K562 (cell line): ENCODE results near the gene TEKT2. TPM values are rescaled to one million over a fixed set of nuclear protein-coding genes. Genes with fewer than 3 reads are reported as not detected.

Source experiments
- ATAC-seq: fragments of 200-7000 bp; cut with Tn5 transposase; 3 replicates; pipeline ENCODE4 v1.9.1; 2020; ENCODE audit warnings: moderate library complexity
- BruUV-seq: library from RNA; stranded (reverse); fragments of 400-500 nt; replicated peaks from 2 replicates; lab custom pipeline; 2021; lab: Mats Ljungman, UMichigan
- CTCF ChIA-PET: fragments of 300-600 bp; formaldehyde crosslinking; extraction: SDS; loops from one replicate; lab custom pipeline; 2021; ENCODE audit warnings: low intra/inter-chr PET ratio; lab: Yijun Ruan, JAX
- POLR2A ChIA-PET: fragments of 300-600, 350-650 bp; sonication (Branson Sonifier 250); formaldehyde crosslinking; extraction: SDS; loops from one replicate; lab custom pipeline; 2021; ENCODE audit warnings: antibody characterized with exemption, inconsistent platforms; lab: Yijun Ruan, JAX
- DNase-seq, 4 experiments: peaks; one replicate each; pipeline versions ENCODE4 v3.0.0 to v3.0.0-alpha.2; 2011 to 2018; ENCODE audit warnings: low spot score in 3 of 4, mixed read lengths in 3 of 4; ENCODE audit errors: extremely low read depth in 1 of 4
- FAIRE-seq: peaks from 2 replicates; lab custom pipeline; 2011; peaks lifted over from hg19 to GRCh38; lab: Jason Lieb, UNC
- H2AFZ ChIP-seq: 2 replicates; pipeline ENCODE4 v1.6.0; 2011; ENCODE audit warnings: low read depth, low read length, control low read depth, inconsistent platforms
- H3K27ac ChIP-seq: fragments of 200-600 bp; 3 replicates; pipeline ENCODE4 v1.8.0; 2011; ENCODE audit warnings: low read depth, mild to moderate bottlenecking, control low read depth, inconsistent platforms, low read length, moderate library complexity, mixed read lengths; ENCODE audit errors: extremely low read depth
- H3K27me3 ChIP-seq, 2 experiments: fragments of 300-600 bp in 1 of 2; 2 replicates in 1 of 2; 3 replicates in 1 of 2; pipeline versions ENCODE4 v1.6.0 to v1.8.0; 2011; ENCODE audit warnings: inconsistent platforms in 2 of 2, low read length in 2 of 2, mild to moderate bottlenecking in 1 of 2, mixed read lengths in 1 of 2, moderate library complexity in 1 of 2; ENCODE audit not compliant: control insufficient read depth in 2 of 2, insufficient read depth in 2 of 2
- H3K36me3 ChIP-seq: fragments of 300-600 bp; 3 replicates; pipeline ENCODE4 v1.8.0; 2011; ENCODE audit warnings: mild to moderate bottlenecking, low read length, inconsistent platforms; ENCODE audit not compliant: control insufficient read depth, insufficient read depth
- H3K4me1 ChIP-seq, 2 experiments: fragments of 200-600 bp in 1 of 2; replicated peaks in 1 of 2; 2 replicates in 1 of 2; 3 replicates in 1 of 2; pipeline versions ENCODE4 v1.5.1 to v1.8.0; 2011; ENCODE audit warnings: inconsistent platforms in 2 of 2, low read length in 2 of 2, mild to moderate bottlenecking in 1 of 2, mixed read lengths in 1 of 2, moderate library complexity in 1 of 2; ENCODE audit not compliant: control insufficient read depth in 2 of 2, insufficient read depth in 2 of 2
- H3K4me2 ChIP-seq: 2 replicates; pipeline ENCODE4 v1.6.1; 2011; ENCODE audit warnings: low read length, control low read depth, inconsistent platforms, mixed read lengths; ENCODE audit not compliant: insufficient read depth
- H3K4me3 ChIP-seq: fragments of 200-600 bp; sonication (generic), shearing (Covaris generic); 2 replicates; pipeline ENCODE4 v1.5.1; 2016; ENCODE audit warnings: control low read depth, inconsistent platforms
- H3K79me2 ChIP-seq: fragments of 200-600 bp; 3 replicates; pipeline ENCODE4 v1.8.0; 2011; ENCODE audit warnings: low read length, inconsistent platforms; ENCODE audit not compliant: control insufficient read depth, insufficient read depth
- H3K9ac ChIP-seq, 2 experiments: 2 replicates each; pipeline versions ENCODE4 v1.6.0 to v1.6.1; 2011; ENCODE audit warnings: low read depth in 2 of 2, low read length in 2 of 2, control low read depth in 1 of 2, inconsistent platforms in 1 of 2, mild to moderate bottlenecking in 1 of 2, mixed read lengths in 1 of 2; ENCODE audit not compliant: insufficient read depth in 1 of 2
- H3K9me1 ChIP-seq: one replicate; pipeline ENCODE4 v1.6.0; 2011; ENCODE audit warnings: inconsistent platforms, mild to moderate bottlenecking, low read length, moderate library complexity; ENCODE audit not compliant: control insufficient read depth, insufficient read depth
- H3K9me3 ChIP-seq: replicated peaks from 2 replicates; pipeline ENCODE4 v1.5.1; 2011; ENCODE audit warnings: low read depth, low read length, inconsistent platforms; ENCODE audit not compliant: control insufficient read depth, insufficient read depth
- H4K20me1 ChIP-seq: replicated peaks from 2 replicates; pipeline ENCODE4 v1.6.1; 2011; ENCODE audit warnings: low read length, inconsistent platforms, mixed read lengths; ENCODE audit not compliant: control insufficient read depth, insufficient read depth
- ESRRA ChIP-seq: fragments of 450-650 bp; IDR thresholded peaks from 2 replicates; pipeline ENCODE4 v1.6.1; 2014; ENCODE audit warnings: low read depth, mild to moderate bottlenecking, moderate library complexity, borderline replicate concordance
- JUN ChIP-seq, 2 experiments: sonication (generic) in 1 of 2; formaldehyde crosslinking in 1 of 2; IDR thresholded peaks; 2 replicates each; pipeline versions ENCODE4 v1.6.1 to v1.8.0; 2012 to 2022; ENCODE audit warnings: borderline replicate concordance in 2 of 2, mild to moderate bottlenecking in 2 of 2, improper control_type of control experiment in 1 of 2, low read depth in 1 of 2, low read length in 1 of 2, missing genetic modification reagents in 1 of 2
- KDM1A ChIP-seq, 2 experiments: fragments of 450-650 bp; IDR thresholded peaks; 2 replicates each; pipeline ENCODE4 v1.6.1; 2016; ENCODE audit warnings: mild to moderate bottlenecking in 2 of 2
- KHSRP ChIP-seq: fragments of 450-650 bp; IDR thresholded peaks from 2 replicates; pipeline ENCODE4 v1.6.1; 2017
- MECOM ChIP-seq: fragments of 250-450 bp; sonication (Bioruptor Pico); IDR thresholded peaks from 2 replicates; pipeline ENCODE4 v1.8.0; 2022; ENCODE audit warnings: inconsistent platforms
- NCOA4 ChIP-seq: fragments of 450-650 bp; IDR thresholded peaks from 2 replicates; pipeline ENCODE4 v1.6.1; 2018; ENCODE audit warnings: mild to moderate bottlenecking; ENCODE audit not compliant: partially characterized antibody
- SMC3 ChIP-seq: conservative IDR thresholded peaks from 2 replicates; pipeline ENCODE4 v1.6.1; 2011; ENCODE audit warnings: low read depth, low read length, improper control_type of control experiment; ENCODE audit not compliant: insufficient read depth
- ZBTB2 ChIP-seq: fragments of 450-650 bp; IDR thresholded peaks from 2 replicates; pipeline ENCODE4 v1.6.1; 2016; ENCODE audit warnings: antibody characterized with exemption
- ZNF407 ChIP-seq: fragments of 450-650 bp; IDR thresholded peaks from 2 replicates; pipeline ENCODE4 v1.6.1; 2016; ENCODE audit warnings: low read depth
- WGBS: fragments of 100-300 bp; shearing (Covaris generic); methylation state at CpG from one replicate; pipeline ENCODE4 v1.1.6; 2016; ENCODE audit warnings: low coverage, mixed read lengths; ENCODE audit not compliant: insufficient coverage; ENCODE audit errors: missing lambda C conversion rate; 5-methylcytosine and 5-hydroxymethylcytosine counted together
- in situ Hi-C: fragments of 300-500 bp; cut with MboI; formaldehyde crosslinking; loops from 4 replicates; pipeline ENCODE4 v1.15.0; 2018; ENCODE audit warnings: inconsistent platforms, mixed read lengths
- intact Hi-C: fragments of 100-400 bp; cut with micrococcal nuclease; formaldehyde crosslinking; loops from 2 replicates; pipeline ENCODE4 v1.14.2; 2022
- polyA plus RNA-seq, 8 experiments: library from polyadenylated mRNA; depleted of rRNA in 4 of 8; stranded (reverse) in 5 of 8; unstranded in 3 of 8; fragments of >200 nt; fragmentation: Nextera tagmentation in 2 of 8; fragmentation: Illumina TruSeq in 1 of 8; extraction: Ambion mirVana in 2 of 8; extraction: Trizol in 1 of 8; gene quantifications; 2 replicates each; pipeline versions ENCODE4 v1.2.1 to v1.2.3, GENCODE V29; 2011 to 2014; ENCODE audit warnings: inconsistent platforms in 1 of 8, missing spikeins in 1 of 8
- total RNA-seq, 7 experiments: library from RNA; depleted of rRNA in 6 of 7; stranded (reverse); fragments of >200 nt in 6 of 7; fragmentation: Illumina TruSeq in 2 of 7; extraction: Trizol in 2 of 7; gene quantifications; 2 replicates each; pipeline versions ENCODE4 v1.2.1 to v1.2.3, GENCODE V29; 2011 to 2021; ENCODE audit warnings: low replicate concordance in 1 of 7
- TF ChIP-seq, protein P1 (sequence below), 2 experiments: fragments of 200-800 bp in 1 of 2; sonication (Bioruptor generic) in 1 of 2; sonication (generic) in 1 of 2; formaldehyde crosslinking in 1 of 2; IDR thresholded peaks in 1 of 2; conservative IDR thresholded peaks in 1 of 2; 2 replicates each; pipeline versions ENCODE4 v1.5.0 to v1.6.1; 2016 to 2020; ENCODE audit warnings: missing compliant biosample characterization in 1 of 2, missing genetic modification characterization in 1 of 2, missing genetic modification reagents in 1 of 2

The TEKT2 gene
- total and polyA plus RNA-seq, 9 of the 15 experiments (the other 6 are each of a cell fraction or from before 2014, with no cell fraction given): 0.06 to 0.94 (median 0.30) TPM; not detected in 1

GRCh38 chr1:36132029-36132428, 48.1 kb downstream of the TEKT2 start:
- H3K9me3 ChIP-seq: no peaks in the 10 kb centered on the region
- CTCF ChIA-PET: no interaction called here
- H3K27me3 ChIP-seq: no peaks in the 10 kb centered on the region
- no peaks in the 10 kb centered on the region for H3K9me1 ChIP-seq
- no peak overlapping the region for H3K4me2 ChIP-seq
- DNase-seq (no peak), ATAC-seq (no peak), FAIRE-seq (no peak)
- no peaks in the 10 kb centered on the region for H3K79me2 ChIP-seq
- no peak overlapping the region for H3K27ac ChIP-seq
- BruUV-seq: no TSS peak
- peaks cover 12% of the 10 kb centered on the region; the same call in 2 of the 3 replicates for H3K36me3 ChIP-seq
- POLR2A ChIA-PET: interaction anchor here (0.6 to 1.1 kb wide), 4 partner anchors 10 to 30 kb away, joined by 3 to 4 read pairs (median 4); no protein-coding TSS in a partner anchor
- no peak overlapping the region for H2AFZ ChIP-seq
- WGBS: 38% methylated on average over 3 of the region's 3 CpGs
- in situ Hi-C loops: no loop called here
- no peak overlapping the region for H3K4me3 ChIP-seq
- no peak overlapping the region for H3K9ac ChIP-seq
- no peaks in the 10 kb centered on the region for H4K20me1 ChIP-seq
- intact Hi-C loops: no loop called here
- peaks cover 18 to 21% of the 10 kb centered on the region in 2 experiments for H3K4me1 ChIP-seq
- no peak for TF ChIP-seq JUN (IDR thresholded peaks at IDR 0.05; ENCODE audit: borderline replicate concordance, low read depth, low read length)
- no peak for TF ChIP-seq JUN (CRISPR knock-in tag; IDR thresholded peaks at IDR 0.05; ENCODE audit: borderline replicate concordance)
- no peak for TF ChIP-seq KHSRP
- TF ChIP-seq ZBTB2: no peak
- TF ChIP-seq ESRRA: peak; percentile 82
- TF ChIP-seq ZNF407: no peak
- TF ChIP-seq SMC3: no peak
- TF ChIP-seq, protein P1, sequence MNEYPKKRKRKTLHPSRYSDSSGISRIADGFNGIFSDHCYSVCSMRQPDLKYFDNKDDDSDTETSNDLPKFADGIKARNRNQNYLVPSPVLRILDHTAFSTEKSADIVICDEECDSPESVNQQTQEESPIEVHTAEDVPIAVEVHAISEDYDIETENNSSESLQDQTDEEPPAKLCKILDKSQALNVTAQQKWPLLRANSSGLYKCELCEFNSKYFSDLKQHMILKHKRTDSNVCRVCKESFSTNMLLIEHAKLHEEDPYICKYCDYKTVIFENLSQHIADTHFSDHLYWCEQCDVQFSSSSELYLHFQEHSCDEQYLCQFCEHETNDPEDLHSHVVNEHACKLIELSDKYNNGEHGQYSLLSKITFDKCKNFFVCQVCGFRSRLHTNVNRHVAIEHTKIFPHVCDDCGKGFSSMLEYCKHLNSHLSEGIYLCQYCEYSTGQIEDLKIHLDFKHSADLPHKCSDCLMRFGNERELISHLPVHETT (CRISPR knock-in tag; conservative IDR thresholded peaks at IDR 0.05 in 1 of 2, IDR thresholded peaks at IDR 0.05 in 1 of 2): no peak
- no peak for TF ChIP-seq NCOA4
- TF ChIP-seq MECOM (CRISPR knock-in tag): no peak
- TF ChIP-seq KDM1A (IDR thresholded peaks at IDR 0.05): 0 out of 4 replicates have a peak, but pooled peaks have one; percentile 9 to 10
